Endothelial cell of umbilical vein (primary cell): Measurements from ENCODE around the gene LITAF.

Experiments
- TF ChIP-seq, protein P1 (sequence below), 2 donors: IDR thresholded peaks; 1 replicate in 1 of 2; 2 replicates in 1 of 2; pipeline ENCODE4 v1.5.1; 2011; ENCODE audit warnings: low read length in 2 of 2, mild to moderate bottlenecking in 2 of 2, moderate library complexity in 2 of 2, control low read depth in 1 of 2, inconsistent platforms in 1 of 2, low read depth in 1 of 2; ENCODE audit not compliant: insufficient read depth in 1 of 2; ENCODE audit errors: extremely low read depth in 1 of 2
- TF ChIP-seq, protein P2 (sequence below): IDR thresholded peaks from 2 replicates; pipeline ENCODE4 v1.6.1; 2011; ENCODE audit not compliant: insufficient read depth, insufficient read length

DNA sequence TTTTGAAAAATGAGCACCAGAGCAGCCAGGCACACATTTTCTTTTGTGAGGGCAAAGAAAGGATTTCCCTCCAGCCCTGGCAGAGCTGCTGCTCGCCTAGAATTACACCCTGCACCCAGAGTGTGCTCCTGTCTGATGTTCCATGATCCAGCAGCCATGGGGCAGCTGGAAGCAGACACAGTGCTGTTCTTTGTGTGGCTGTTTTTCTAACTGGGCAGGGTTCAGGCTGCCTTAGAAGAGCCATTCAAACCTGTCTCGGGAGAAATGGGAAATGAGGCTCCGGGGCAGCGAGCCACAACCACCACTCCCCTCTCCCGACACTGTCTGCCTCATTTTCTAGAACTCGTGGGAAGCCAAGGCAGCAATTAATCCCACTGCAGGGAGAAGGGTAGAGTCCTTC, 28.9 kb downstream of the LITAF start:
- TF ChIP-seq, protein P1, sequence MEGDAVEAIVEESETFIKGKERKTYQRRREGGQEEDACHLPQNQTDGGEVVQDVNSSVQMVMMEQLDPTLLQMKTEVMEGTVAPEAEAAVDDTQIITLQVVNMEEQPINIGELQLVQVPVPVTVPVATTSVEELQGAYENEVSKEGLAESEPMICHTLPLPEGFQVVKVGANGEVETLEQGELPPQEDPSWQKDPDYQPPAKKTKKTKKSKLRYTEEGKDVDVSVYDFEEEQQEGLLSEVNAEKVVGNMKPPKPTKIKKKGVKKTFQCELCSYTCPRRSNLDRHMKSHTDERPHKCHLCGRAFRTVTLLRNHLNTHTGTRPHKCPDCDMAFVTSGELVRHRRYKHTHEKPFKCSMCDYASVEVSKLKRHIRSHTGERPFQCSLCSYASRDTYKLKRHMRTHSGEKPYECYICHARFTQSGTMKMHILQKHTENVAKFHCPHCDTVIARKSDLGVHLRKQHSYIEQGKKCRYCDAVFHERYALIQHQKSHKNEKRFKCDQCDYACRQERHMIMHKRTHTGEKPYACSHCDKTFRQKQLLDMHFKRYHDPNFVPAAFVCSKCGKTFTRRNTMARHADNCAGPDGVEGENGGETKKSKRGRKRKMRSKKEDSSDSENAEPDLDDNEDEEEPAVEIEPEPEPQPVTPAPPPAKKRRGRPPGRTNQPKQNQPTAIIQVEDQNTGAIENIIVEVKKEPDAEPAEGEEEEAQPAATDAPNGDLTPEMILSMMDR (IDR thresholded peaks at IDR 0.05; ENCODE audit: extremely low read depth in 1 of 2, insufficient read depth in 1 of 2, low read depth in 1 of 2, low read length in 2 of 2): no peak
- TF ChIP-seq, protein P2, sequence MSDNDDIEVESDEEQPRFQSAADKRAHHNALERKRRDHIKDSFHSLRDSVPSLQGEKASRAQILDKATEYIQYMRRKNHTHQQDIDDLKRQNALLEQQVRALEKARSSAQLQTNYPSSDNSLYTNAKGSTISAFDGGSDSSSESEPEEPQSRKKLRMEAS: no peak
